Keratinocyte (primary cell): ENCODE data around the gene TET2. TPM values are rescaled to one million over a fixed set of nuclear protein-coding genes. Genes with fewer than 3 reads are reported as not detected.

Experiments
- DNase-seq: peaks from one replicate; pipeline ENCODE4 v3.0.0-alpha.2; 2011; ENCODE audit warnings: low read depth, missing footprints, low spot score
- FAIRE-seq: peaks from 2 replicates; lab custom pipeline; 2011; peaks lifted over from hg19 to GRCh38; lab: Jason Lieb, UNC
- H2AFZ ChIP-seq: 2 replicates; pipeline ENCODE4 v1.6.0; 2012; ENCODE audit warnings: low read length, control low read depth, inconsistent platforms; ENCODE audit not compliant: control insufficient read depth
- H3K27ac ChIP-seq: 2 replicates; pipeline ENCODE4 v1.5.1; 2011; ENCODE audit warnings: low read length; ENCODE audit not compliant: control insufficient read depth, insufficient read depth
- H3K27me3 ChIP-seq: 3 replicates; pipeline ENCODE4 v1.6.0; 2011; ENCODE audit warnings: low read length; ENCODE audit not compliant: control insufficient read depth, insufficient read depth; ENCODE audit errors: extremely low read depth
- H3K36me3 ChIP-seq, 2 experiments: 2 replicates in 1 of 2; 3 replicates in 1 of 2; pipeline ENCODE4 v1.5.1; 2011; ENCODE audit warnings: low read length in 2 of 2, mild to moderate bottlenecking in 1 of 2; ENCODE audit not compliant: control insufficient read depth in 2 of 2, insufficient read depth in 2 of 2; ENCODE audit errors: extremely low read depth in 1 of 2
- H3K4me1 ChIP-seq: 3 replicates; pipeline ENCODE4 v1.5.1; 2011; ENCODE audit warnings: low read length; ENCODE audit not compliant: control insufficient read depth, insufficient read depth; ENCODE audit errors: extremely low read depth
- H3K4me2 ChIP-seq: 3 replicates; pipeline ENCODE4 v1.6.0; 2011; ENCODE audit warnings: low read depth, low read length; ENCODE audit not compliant: control insufficient read depth, insufficient read depth; ENCODE audit errors: extremely low read depth
- H3K4me3 ChIP-seq, 3 experiments: fragments of 200-600 bp in 1 of 3; sonication (generic) in 1 of 3; 2 replicates in 2 of 3; 3 replicates in 1 of 3; pipeline ENCODE4 v1.5.1; 2011 to 2016; ENCODE audit warnings: low read length in 3 of 3, mild to moderate bottlenecking in 3 of 3, control low read depth in 2 of 3, inconsistent platforms in 1 of 3, low read depth in 1 of 3, mixed read lengths in 1 of 3, mixed run types in 1 of 3, moderate library complexity in 1 of 3; ENCODE audit not compliant: control insufficient read depth in 2 of 3, insufficient read depth in 2 of 3; ENCODE audit errors: extremely low read depth in 1 of 3
- H3K79me2 ChIP-seq: 2 replicates; pipeline ENCODE4 v1.6.0; 2012; ENCODE audit warnings: low read length; ENCODE audit not compliant: control insufficient read depth, insufficient read depth
- H3K9ac ChIP-seq: 3 replicates; pipeline ENCODE4 v1.6.0; 2011; ENCODE audit warnings: low read length; ENCODE audit not compliant: control insufficient read depth, insufficient read depth; ENCODE audit errors: extremely low read depth
- H3K9me1 ChIP-seq: 3 replicates; pipeline ENCODE4 v1.6.0; 2011; ENCODE audit warnings: low read length; ENCODE audit not compliant: control insufficient read depth, insufficient read depth; ENCODE audit errors: extremely low read depth
- H3K9me3 ChIP-seq: 2 replicates; pipeline ENCODE4 v1.5.1; 2012; ENCODE audit warnings: low read depth, low read length; ENCODE audit not compliant: control insufficient read depth
- H4K20me1 ChIP-seq: 3 replicates; pipeline ENCODE4 v1.6.0; 2011; ENCODE audit warnings: low read length; ENCODE audit not compliant: control insufficient read depth, insufficient read depth; ENCODE audit errors: extremely low read depth
- CTCF ChIP-seq, 3 experiments: IDR thresholded peaks in 1 of 3; conservative IDR thresholded peaks in 1 of 3; optimal IDR thresholded peaks in 1 of 3; 2 replicates in 2 of 3; 3 replicates in 1 of 3; pipeline versions ENCODE3 to v1.5.1; 2011; ENCODE audit warnings: low read length in 3 of 3, mild to moderate bottlenecking in 3 of 3, moderate library complexity in 2 of 3, control low read depth in 1 of 3, inconsistent platforms in 1 of 3; ENCODE audit not compliant: insufficient read depth in 2 of 3; ENCODE audit errors: extremely low read depth in 1 of 3
- EZH2 ChIP-seq: IDR thresholded peaks from one replicate; pipeline ENCODE4 v1.6.1; 2012; ENCODE audit warnings: inconsistent platforms, mild to moderate bottlenecking, low read length, moderate library complexity
- dilution Hi-C: fragments of 300-500 bp; cut with MboI; formaldehyde crosslinking; loops from one replicate; pipeline ENCODE4 v1.7.0; 2020; ENCODE audit warnings: low sequenced_read_pairs; ENCODE audit not compliant: extremely low pct_ligation_motif_present
- polyA plus RNA-seq, 5 experiments: library from polyadenylated mRNA; depleted of rRNA in 3 of 5; stranded (reverse) in 3 of 5; stranded (forward) in 1 of 5; unstranded in 1 of 5; fragments of >200 nt; gene quantifications; 1 replicate in 1 of 5; 2 replicates in 3 of 5; 3 replicates in 1 of 5; pipeline versions ENCODE4 v1.2.1 to v1.2.3, GENCODE V29; 2011 to 2012; ENCODE audit warnings: missing spikeins in 2 of 5, low read depth in 1 of 5, low replicate concordance in 1 of 5

TET2 gene
- polyA plus RNA-seq, 1 donor (not counting 4 experiments of a cell fraction or from before 2014, with no cell fraction given) = 9.6 TPM

- Histone ChIP-seq H3K9me1 (no peaks in the 10 kb centered on the region), H2AFZ (no peak overlapping the region), H3K4me2 (no peak overlapping the region), H3K27me3 (no peaks in the 10 kb centered on the region), H3K4me1 (peaks cover 24% of the 10 kb centered on the region), H3K9me3 (no peaks in the 10 kb centered on the region), H4K20me1 (no peaks in the 10 kb centered on the region), H3K9ac (no peak overlapping the region), H3K79me2 (peaks cover 13% of the 10 kb centered on the region), H3K4me3 (no peak overlapping the region), H3K36me3 (peaks cover 2 to 3% of the 10 kb centered on the region in 2 experiments), H3K27ac (no peak overlapping the region)
- TF ChIP-seq EZH2 = no peak
- peak in 2 of 3 experiments; percentile 20 to 21 for TF ChIP-seq CTCF (optimal IDR thresholded peaks at IDR 0.05 in 1 of 3, IDR thresholded peaks at IDR 0.05 in 1 of 3, conservative IDR thresholded peaks at IDR 0.05 in 1 of 3; ENCODE audit: extremely low read depth in 1 of 3, insufficient read depth in 2 of 3, low read length in 3 of 3)
- FAIRE-seq (no peak), DNase-seq (no peak)
- dilution Hi-C loops = no loop called here
These were observed 50.0 kb downstream of the TET2 start for GRCh38 chr4:105196523-105197145.

GRCh38 chr4:105197777-105198176, 51.1 kb downstream of the TET2 start:
- Histone ChIP-seq H3K4me2 (no peak overlapping the region), H3K27ac (no peak overlapping the region)
- DNase-seq = no peak

More at GRCh38 chr4:105197777-105198176, 51.1 kb downstream of the TET2 start:
- Histone ChIP-seq H3K4me3 (no peak overlapping the region), H3K4me1 (peaks cover 14% of the 10 kb centered on the region), H4K20me1 (no peaks in the 10 kb centered on the region), H3K9ac (no peak overlapping the region), H2AFZ (no peak overlapping the region), H3K79me2 (peaks cover 13% of the 10 kb centered on the region), H3K27me3 (no peaks in the 10 kb centered on the region), H3K9me1 (no peaks in the 10 kb centered on the region), H3K36me3 (peaks cover 2 to 3% of the 10 kb centered on the region in 2 experiments), H3K9me3 (no peaks in the 10 kb centered on the region)
- TF ChIP-seq CTCF (optimal IDR thresholded peaks at IDR 0.05 in 1 of 3, IDR thresholded peaks at IDR 0.05 in 1 of 3, conservative IDR thresholded peaks at IDR 0.05 in 1 of 3; ENCODE audit: extremely low read depth in 1 of 3, insufficient read depth in 2 of 3, low read length in 3 of 3) (no peak), EZH2 (no peak)
- dilution Hi-C loops = no loop called here
- no peak for FAIRE-seq
